ENCODE data around the gene GET4.

GRCh38 chr7:856444-857095, 19.8 kb upstream of the GET4 start:
- no peak for TF ChIP-seq CTCF (IDR thresholded peaks at IDR 0.05)
- TF ChIP-seq POLR2A (IDR thresholded peaks at IDR 0.05): no peak

Data from lower leg skin (tissue), 3 donors.